DMS 273 treated with DMSO at 0.1 percent for 48 hours (cell line): ENCODE results near the gene ASZ1.
"Not testable (repeated sequence)": the region's sequence is repeated elsewhere in the genome, so short reads cannot be mapped to it uniquely, and the experiment has no call there.

ENCODE experiments used
- DNase-seq: peaks from one replicate; lab custom pipeline; 2025; lab: John Stamatoyannopoulos, UW

ASZ1 gene

GRCh38 chr7:117427258-117427701 lies at the start of gene ASZ1:
TSS of gene ASZ1 (minus strand) at chr7:117427493. CDS start at chr7:117427460, 33 bp downstream.
- DNase-seq: no peak

DNA sequence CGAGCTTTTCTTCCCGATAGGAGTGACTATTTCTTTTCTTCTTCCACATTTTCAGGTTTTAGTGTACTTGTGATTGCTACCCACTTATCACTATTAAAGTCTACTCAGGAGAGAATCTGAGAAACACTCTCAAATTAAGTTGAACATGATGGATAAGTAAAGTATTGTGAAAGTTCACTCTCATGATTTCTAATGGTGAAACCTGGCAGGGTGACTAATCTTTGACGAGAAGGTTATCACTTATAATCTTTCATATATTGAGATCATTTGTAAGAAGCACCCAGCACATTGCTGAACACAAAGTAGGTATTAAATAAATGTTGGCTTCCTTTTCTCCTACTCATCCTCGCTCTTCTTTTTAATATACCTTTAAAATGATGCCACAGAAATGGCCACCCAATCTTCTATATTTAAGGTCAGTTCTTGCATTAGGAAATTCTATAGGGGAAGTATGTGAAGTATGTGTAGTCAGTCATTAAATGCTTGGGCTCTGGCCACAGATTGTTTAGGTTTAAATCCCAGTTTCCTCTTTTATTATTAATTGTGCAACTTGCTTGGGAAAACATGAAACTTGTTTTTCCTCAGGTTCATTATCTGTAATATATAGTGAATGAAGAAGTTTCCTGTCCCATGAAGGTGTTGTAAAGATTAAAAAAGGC lies 49.4 kb upstream of the ASZ1 start:
- no peak for DNase-seq

DNA sequence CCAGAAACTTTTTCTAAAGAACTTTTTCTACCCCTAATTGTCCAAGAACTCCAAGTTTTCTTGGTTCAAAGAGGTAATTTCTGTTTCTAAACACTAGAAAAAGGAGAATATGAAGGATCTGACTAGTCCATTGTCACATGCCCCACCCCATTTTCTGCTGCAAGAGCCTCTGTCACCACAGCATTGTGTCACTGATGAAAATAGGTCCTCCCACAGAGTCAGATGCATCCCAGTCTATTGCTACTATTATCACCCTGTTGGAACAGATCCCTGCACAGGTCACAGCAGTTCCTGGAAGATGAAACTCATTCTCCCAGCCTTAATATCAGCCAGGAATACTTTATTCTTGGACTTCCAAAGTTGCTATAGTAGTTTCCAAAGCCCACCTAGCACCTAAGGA lies 45.0 kb upstream of the ASZ1 start:
- no peak for DNase-seq

DNA sequence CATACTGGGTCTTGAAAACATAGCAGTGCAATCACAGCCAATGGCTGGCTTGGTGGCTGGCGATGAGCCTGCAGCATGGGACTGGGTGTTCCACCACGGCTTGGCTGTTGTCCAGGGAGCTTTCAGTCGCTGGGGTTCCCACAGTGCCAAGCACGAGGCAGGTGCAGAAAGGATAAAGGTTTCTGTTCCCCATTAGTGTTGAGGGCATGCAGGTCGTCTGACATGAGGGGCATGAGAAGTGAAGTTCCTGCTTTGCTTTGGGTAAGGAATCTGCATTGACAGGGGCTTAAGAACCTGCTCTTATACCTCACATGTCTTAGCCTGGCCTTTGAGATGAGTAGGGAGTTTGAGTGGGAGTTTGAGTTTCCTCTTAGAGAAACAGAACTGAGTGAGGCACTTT lies 43.5 kb upstream of the ASZ1 start:
- no peak for DNase-seq

DNA sequence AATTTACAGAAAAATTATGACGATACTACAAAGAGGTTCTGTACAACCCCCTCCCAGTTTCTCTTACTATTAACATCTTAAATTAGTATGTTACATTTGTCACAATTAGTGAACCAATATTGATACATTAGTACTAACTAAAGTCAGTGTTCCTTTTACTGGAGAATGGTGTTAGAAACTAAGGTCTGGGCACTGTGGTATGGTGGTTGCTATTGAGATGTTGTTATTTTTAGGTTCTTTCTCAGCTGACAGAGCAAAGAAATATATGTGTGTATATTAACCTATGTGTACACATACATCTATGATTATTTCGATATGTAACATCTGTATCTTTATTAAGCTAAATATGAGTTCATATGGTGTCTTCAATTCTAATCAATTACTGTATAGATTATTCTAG lies 40.9 kb upstream of the ASZ1 start:
- no peak for DNase-seq

GRCh38 chr7:117460815-117461214 lies 33.5 kb upstream of the ASZ1 start:
- DNase-seq: not testable (repeated sequence)

GRCh38 chr7:117459735-117460134 lies 32.4 kb upstream of the ASZ1 start:
- no peak for DNase-seq

- DNase-seq: no peak
Observed at GRCh38 chr7:117458977-117459583, 31.8 kb upstream of the ASZ1 start.

DNA sequence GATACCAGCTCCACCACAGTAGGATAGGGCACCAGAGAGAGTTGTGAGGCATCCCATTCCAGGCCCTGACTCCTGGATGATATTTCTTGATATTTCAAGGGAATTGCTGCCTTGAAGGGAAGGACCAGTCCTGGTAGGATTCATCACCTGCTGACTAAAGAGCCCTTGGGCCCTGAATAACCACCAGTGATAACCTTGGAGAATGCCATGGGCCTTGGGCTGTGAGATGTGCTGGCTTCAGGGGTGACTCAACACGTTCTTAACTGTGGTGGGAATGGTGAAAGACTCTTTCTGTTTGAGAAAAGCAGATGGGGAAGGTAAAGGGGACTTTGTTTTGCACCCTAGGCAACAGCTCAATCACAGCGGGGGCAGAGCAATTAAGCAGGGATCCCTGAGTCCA lies 21.4 kb upstream of the ASZ1 start:
- no peak for DNase-seq

DNA sequence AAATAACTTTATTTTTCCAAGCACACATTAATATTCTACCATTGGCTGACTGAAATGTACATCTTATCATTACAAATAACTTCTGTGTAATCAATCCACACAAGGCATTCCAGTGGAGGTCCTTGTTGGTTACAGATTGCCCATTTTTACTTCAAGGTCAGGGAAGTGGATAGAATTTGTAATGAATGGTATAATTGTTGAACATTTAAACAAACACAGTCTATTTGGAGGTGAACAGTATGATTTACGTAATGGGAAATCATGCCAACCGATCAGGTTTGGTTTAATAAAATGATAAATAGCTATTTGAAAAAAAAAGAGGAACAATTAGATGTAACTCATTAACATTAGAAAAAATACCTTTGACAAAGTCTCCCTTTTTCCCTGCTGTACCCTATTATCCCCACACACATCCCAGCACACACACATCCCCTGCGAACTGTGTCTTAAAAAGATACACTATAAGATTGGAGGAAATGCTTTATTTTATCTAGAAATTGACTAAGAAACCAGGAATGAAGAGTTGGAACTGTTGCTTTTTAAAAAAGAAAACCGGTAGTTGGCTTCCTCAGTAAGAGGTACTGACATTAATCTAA lies 19.0 kb upstream of the ASZ1 start:
- no peak for DNase-seq

- no peak for DNase-seq
Observed at GRCh38 chr7:117445206-117445605, 17.9 kb upstream of the ASZ1 start.

- no peak for DNase-seq
Observed at GRCh38 chr7:117444646-117445045, 17.4 kb upstream of the ASZ1 start.

DNA sequence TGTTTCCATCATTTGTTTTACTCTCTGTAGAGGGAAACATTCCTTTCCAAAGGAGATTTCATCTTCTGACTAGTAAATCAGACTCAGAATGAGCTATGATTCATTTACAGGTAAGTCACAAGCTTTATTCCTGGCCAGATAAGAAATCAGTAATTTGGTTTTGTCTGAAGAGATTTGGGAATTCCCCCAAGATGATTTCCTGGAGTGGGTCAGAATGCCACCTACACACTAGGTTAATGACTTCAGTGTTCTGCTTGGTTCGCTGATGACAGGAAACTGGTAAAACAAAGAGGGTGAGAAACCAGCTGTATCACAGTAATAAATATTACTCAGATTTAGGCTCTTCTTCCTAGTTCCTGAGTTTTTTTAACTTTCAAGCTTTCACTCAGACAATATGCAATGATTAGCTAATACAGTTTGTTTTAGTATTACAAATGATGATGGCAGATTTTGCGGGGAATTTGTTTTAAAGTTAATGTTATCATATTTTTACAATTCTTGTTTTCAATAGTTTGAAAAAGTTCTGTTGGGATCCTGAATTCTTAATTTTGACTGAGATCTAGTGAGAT lies 8.3 kb upstream of the ASZ1 start:
- DNase-seq: no peak

GRCh38 chr7:117424090-117424829 lies 3.0 kb downstream of the ASZ1 start:
- no peak for DNase-seq

DNA sequence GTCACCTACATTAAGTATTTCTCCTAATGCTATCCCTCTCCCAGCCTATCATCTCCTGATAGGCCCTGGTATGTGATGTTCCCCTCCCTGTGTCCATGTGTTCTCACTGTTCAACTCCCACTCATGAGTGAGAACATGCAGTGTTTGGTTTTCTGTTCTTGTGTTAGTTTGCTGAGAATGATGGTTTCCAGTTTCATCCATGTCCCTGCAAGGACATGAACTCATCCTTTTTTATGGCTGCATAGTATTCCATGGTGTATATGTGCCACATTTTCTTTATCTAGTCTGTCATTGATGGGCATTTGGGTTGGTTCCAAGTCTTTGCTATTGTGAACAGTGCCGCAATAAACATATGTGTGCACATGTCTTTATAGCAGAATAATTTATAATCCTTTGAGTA lies 12.7 kb downstream of the ASZ1 start:
- not testable (repeated sequence) for DNase-seq

DNA sequence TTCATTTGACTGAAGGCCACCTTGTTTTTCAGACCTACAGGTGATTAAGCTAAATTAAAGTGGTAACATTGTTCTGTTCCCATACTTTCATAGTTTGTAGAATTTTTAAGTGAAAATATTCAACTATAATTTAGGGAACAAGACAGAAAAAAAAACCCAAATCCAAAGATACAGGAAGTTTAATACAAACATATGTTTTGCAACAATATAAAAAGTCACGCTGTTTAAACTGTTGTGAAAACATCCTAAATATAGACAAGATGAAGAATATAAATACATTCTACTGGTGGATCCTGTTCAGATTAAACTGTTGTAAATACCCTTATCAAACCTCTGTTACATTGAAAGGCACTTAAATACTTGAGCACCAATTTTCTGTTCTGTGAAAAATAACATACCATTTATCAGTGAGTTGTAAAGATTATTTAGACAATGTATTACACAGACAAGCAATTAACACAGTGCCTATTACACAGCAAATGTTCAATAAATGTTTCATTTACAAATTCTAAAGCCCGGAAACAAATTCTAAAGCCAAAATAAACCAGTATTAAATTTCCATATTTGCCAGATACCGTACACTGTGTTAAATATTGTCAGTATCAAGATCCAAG lies 14.2 kb downstream of the ASZ1 start:
- DNase-seq: no peak

DNA sequence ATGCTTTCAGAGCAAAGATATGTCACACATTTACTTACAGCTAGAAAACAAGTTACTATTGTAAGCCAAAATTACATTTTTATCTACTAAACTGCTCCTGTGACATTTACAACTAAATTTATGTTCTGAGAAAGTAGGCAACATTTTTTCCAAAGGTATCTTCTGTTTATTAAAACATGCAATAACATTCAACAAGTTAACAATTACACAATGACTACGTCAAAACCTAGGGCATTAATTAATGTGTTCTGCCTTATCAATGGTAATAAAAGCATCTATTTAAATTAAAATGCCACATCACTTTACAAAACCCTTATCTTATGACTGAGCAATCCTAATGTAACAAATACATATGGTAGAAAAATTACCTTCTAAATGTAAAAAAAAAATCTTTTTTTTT lies 14.9 kb downstream of the ASZ1 start:
- DNase-seq: no peak

DNA sequence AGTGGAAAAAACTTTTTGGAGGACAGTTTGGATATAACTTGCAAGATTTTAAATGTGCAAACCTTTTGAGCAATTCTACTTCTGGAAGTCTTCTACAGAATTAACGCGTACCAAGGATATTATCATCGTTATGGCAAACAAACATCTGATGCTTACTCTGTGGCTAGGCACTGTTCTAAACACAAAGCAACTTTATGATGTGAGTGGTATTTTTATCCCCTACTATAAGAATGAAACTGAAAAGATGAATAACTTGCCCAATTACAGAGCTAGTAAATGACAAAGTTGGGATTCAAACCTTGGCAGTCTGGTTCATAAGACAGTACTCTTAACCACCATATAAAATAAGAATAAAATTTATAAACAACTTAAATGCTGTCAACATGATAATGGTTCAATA lies 15.8 kb downstream of the ASZ1 start:
- DNase-seq: no peak

DNA sequence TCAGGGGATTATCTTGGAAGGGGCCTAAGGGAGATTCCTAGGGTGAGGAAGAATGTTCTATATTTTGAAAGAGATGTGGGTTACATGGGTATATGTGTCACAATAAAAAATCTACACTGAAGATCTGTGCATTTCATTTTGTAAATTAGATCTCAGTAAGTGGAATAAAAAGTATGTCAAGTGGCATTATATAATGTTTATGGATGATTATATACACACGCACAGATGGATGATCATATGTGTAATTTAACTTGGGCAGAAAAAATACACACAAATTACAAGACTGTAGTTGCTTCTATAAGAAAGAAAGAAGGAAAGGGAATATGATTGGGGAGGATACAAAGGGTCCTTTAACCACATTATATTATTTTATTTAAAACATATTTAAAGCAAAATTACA lies 18.5 kb downstream of the ASZ1 start:
- DNase-seq: no peak

- no peak for DNase-seq
Observed at GRCh38 chr7:117405519-117405918, 21.8 kb downstream of the ASZ1 start.

DNA sequence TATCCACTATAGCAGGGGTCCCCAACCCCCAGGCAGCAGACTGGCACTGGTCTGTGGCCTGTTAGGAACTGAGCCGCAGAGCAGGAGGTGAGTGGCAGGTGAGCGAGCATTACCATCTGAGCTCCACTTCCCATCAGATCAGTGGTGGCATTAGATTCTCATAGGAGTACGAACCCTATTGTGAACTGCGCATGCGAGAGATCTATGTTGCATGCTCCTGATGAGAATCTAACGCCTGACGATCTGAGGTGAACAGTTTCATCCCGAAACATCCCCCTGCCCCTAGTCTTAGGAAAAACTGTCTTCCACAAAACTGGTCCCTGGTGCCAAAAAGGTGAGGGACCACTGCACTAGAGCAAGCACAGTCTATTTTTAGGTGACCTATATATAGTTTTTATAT lies 23.6 kb downstream of the ASZ1 start:
- no peak for DNase-seq

- DNase-seq: no peak
Observed at GRCh38 chr7:117402109-117402508, 25.2 kb downstream of the ASZ1 start.
